Tibial artery (tissue), 4 donors: ENCODE measurements around the gene LRFN2.

Source experiments
- DNase-seq, 2 donors: peaks; one replicate each; pipeline ENCODE4 v3.0.0-alpha.2; 2019
- H3K27ac ChIP-seq, 2 donors: fragments of 200-600 bp; sonication (generic) in 1 of 2; 1 replicate in 1 of 2; 2 replicates in 1 of 2; pipeline ENCODE4 v1.5.1; 2018 to 2019; ENCODE audit warnings: mild to moderate bottlenecking in 1 of 2
- H3K27me3 ChIP-seq, 2 donors: fragments of 200-600 bp; sonication (generic) in 1 of 2; one replicate each; pipeline versions ENCODE4 v1.5.1 to v1.6.0; 2016 to 2019
- H3K36me3 ChIP-seq, 3 donors: fragments of 200-600 bp; sonication (generic) in 2 of 3; one replicate each; pipeline ENCODE4 v1.5.1; 2016 to 2019; ENCODE audit warnings: mild to moderate bottlenecking in 2 of 3
- H3K4me1 ChIP-seq, 4 donors: fragments of 200-600 bp; sonication (generic) in 2 of 4; 1 replicate in 3 of 4; 2 replicates in 1 of 4; pipeline ENCODE4 v1.5.1; 2016 to 2019
- H3K4me3 ChIP-seq, 2 donors: fragments of 200-600 bp; sonication (generic) in 1 of 2; 1 replicate in 1 of 2; 2 replicates in 1 of 2; pipeline ENCODE4 v1.5.1; 2018 to 2019; ENCODE audit warnings: mild to moderate bottlenecking in 2 of 2
- H3K9me3 ChIP-seq, 3 donors: fragments of 200-600 bp; sonication (generic) in 1 of 3; one replicate each; pipeline ENCODE4 v1.5.1; 2016 to 2019
- CTCF ChIP-seq, 2 experiments: fragments of 200-600 bp in 1 of 2; fragments of 450-650 bp in 1 of 2; IDR thresholded peaks; one replicate each; pipeline ENCODE4 v1.5.1; 2017 to 2019; ENCODE audit warnings: antibody characterized with exemption in 2 of 2, mild to moderate bottlenecking in 1 of 2, moderate library complexity in 1 of 2
- intact Hi-C: fragments of 100-400 bp; cut with DNase I; formaldehyde crosslinking; loops from one replicate; pipeline ENCODE4 v1.15.0; 2023; ENCODE audit warnings: low total_unique reads

Gene LRFN2

GRCh38 chr6:40346246-40346645 is 240.9 kb downstream of the LRFN2 start:
- Histone ChIP-seq H3K9me3 (no peaks in the 10 kb centered on the region), H3K36me3 (no peaks in the 10 kb centered on the region), H3K4me3 (no peak overlapping the region), H3K27me3 (peaks cover 0 to 24% of the 10 kb centered on the region in 2 donors), H3K27ac (no peak overlapping the region), H3K4me1 (no peaks in the 10 kb centered on the region)
- intact Hi-C loops = no loop called here
- no peak for TF ChIP-seq CTCF (IDR thresholded peaks at IDR 0.05)
- no peak for DNase-seq

- H3K4me1 ChIP-seq = no peaks in the 10 kb centered on the region
- H3K4me3 ChIP-seq = no peak overlapping the region
- TF ChIP-seq CTCF (IDR thresholded peaks at IDR 0.05) = no peak
- H3K27me3 ChIP-seq = peaks cover 0 to 26% of the 10 kb centered on the region in 2 donors
- H3K9me3 ChIP-seq = no peaks in the 10 kb centered on the region
- no peak overlapping the region for H3K27ac ChIP-seq
- peak in 1 of 2 donors; percentile 35 for DNase-seq
- no peaks in the 10 kb centered on the region for H3K36me3 ChIP-seq
- intact Hi-C loops = no loop called here
Measured at GRCh38 chr6:40344566-40345167, 242.5 kb downstream of the LRFN2 start.

GRCh38 chr6:40343877-40344565 is 243.1 kb downstream of the LRFN2 start:
- no peaks in the 10 kb centered on the region for H3K36me3 ChIP-seq
- TF ChIP-seq CTCF (IDR thresholded peaks at IDR 0.05) = no peak
- intact Hi-C loops = no loop called here
- no peak for DNase-seq
- H3K27ac ChIP-seq = no peak overlapping the region
- H3K9me3 ChIP-seq = no peaks in the 10 kb centered on the region
- peaks cover 0 to 26% of the 10 kb centered on the region in 2 donors for H3K27me3 ChIP-seq
- H3K4me1 ChIP-seq = no peaks in the 10 kb centered on the region
- no peak overlapping the region for H3K4me3 ChIP-seq

- H3K27ac ChIP-seq = no peak overlapping the region
- H3K9me3 ChIP-seq = no peaks in the 10 kb centered on the region
- DNase-seq = peak in 1 of 2 donors; percentile 57
- H3K36me3 ChIP-seq = no peaks in the 10 kb centered on the region
- peaks cover 0 to 24% of the 10 kb centered on the region in 2 donors for H3K27me3 ChIP-seq
- intact Hi-C loops = no loop called here
- no peaks in the 10 kb centered on the region for H3K4me1 ChIP-seq
- TF ChIP-seq CTCF (IDR thresholded peaks at IDR 0.05) = no peak
- H3K4me3 ChIP-seq = no peak overlapping the region
Measured at GRCh38 chr6:40343318-40343876, 243.8 kb downstream of the LRFN2 start.

- intact Hi-C loops = no loop called here
- Histone ChIP-seq H3K27ac (no peak overlapping the region), H3K9me3 (no peaks in the 10 kb centered on the region), H3K4me3 (no peak overlapping the region), H3K27me3 (peaks cover 0 to 23% of the 10 kb centered on the region in 2 donors), H3K4me1 (no peaks in the 10 kb centered on the region), H3K36me3 (no peaks in the 10 kb centered on the region)
- DNase-seq = no peak
- TF ChIP-seq CTCF (IDR thresholded peaks at IDR 0.05) = no peak
Measured at GRCh38 chr6:40342723-40343122, 244.4 kb downstream of the LRFN2 start.
